Motor neuron (in vitro differentiated cells): Measurements from ENCODE around the gene LEO1. TPM values are rescaled to one million over a fixed set of nuclear protein-coding genes. Genes with fewer than 3 reads are reported as not detected.

Source experiments
- ATAC-seq, 8 experiments: fragments of 200-7000 bp; cut with Tn5 transposase; replicated peaks in 6 of 8; 2 replicates each; pipeline ENCODE4 v1.8.0; 2021; ENCODE audit warnings: mild to moderate bottlenecking in 8 of 8, moderate library complexity in 8 of 8
- H3K27ac ChIP-seq, 2 donors: fragments of 250-450 bp; sonication (Bioruptor Pico); 2 replicates each; pipeline ENCODE4 v1.9.0; 2021; ENCODE audit warnings: antibody characterized with exemption in 2 of 2, mild to moderate bottlenecking in 2 of 2, moderate library complexity in 1 of 2
- H3K4me1 ChIP-seq, 2 donors: fragments of 250-450 bp; sonication (Bioruptor Pico); replicated peaks in 1 of 2; 2 replicates each; pipeline ENCODE4 v1.6.1; 2021; ENCODE audit warnings: antibody characterized with exemption in 2 of 2, mild to moderate bottlenecking in 2 of 2, moderate library complexity in 1 of 2
- H3K4me3 ChIP-seq, 5 donors: fragments of 250-450 bp; sonication (Bioruptor Pico); 2 replicates each; pipeline ENCODE4 v1.9.0; 2021; ENCODE audit warnings: antibody characterized with exemption in 5 of 5, mild to moderate bottlenecking in 5 of 5, moderate library complexity in 4 of 5
- WGBS, 10 experiments: fragments of 450-650 bp; shearing (Covaris generic); methylation state at CpG; one replicate each; pipeline ENCODE4 v1.0.0; 2022; 5-methylcytosine and 5-hydroxymethylcytosine counted together
- in situ Hi-C, 9 experiments: fragments of 400-800 bp; cut with MboI; loops; one replicate each; pipeline ENCODE4 v1.15.0; 2021; ENCODE audit warnings: low sequenced_read_pairs in 9 of 9, low pct_unique_long_range_greater_than_20kb in 2 of 9; ENCODE audit not compliant: unreplicated experiment in 9 of 9
- total RNA-seq, 8 experiments: library from RNA; unstranded; fragments of 300-600 nt; gene quantifications; 2 replicates each; pipeline versions ENCODE4 v1.2.3 to v1.2.4, GENCODE V29; 2022

The LEO1 gene
- total RNA-seq, 8 experiments from 2014 or later = 28.6 to 40.0 (median 31.1) TPM

- no peak overlapping the region for H3K4me3 ChIP-seq
- peaks cover 0 to 3% of the 10 kb centered on the region in 2 donors for H3K4me1 ChIP-seq
- WGBS, 10 experiments = 3 to 94% (median 71%) methylated on average over 2 to 7 of the region's 7 CpGs
- H3K27ac ChIP-seq = no peak overlapping the region
- in situ Hi-C loops = loop anchor here in 1 of 9 experiments (25.0 kb wide), 1 partner anchor 155 kb away; no protein-coding TSS in a partner anchor
- ATAC-seq = peak; percentile 62 to 94 (median 82)
These were observed 10.6 kb upstream of the LEO1 start for GRCh38 chr15:51982013-51982769.

- H3K4me3 ChIP-seq = no peak overlapping the region
- H3K4me1 ChIP-seq = peaks cover 6 to 11% of the 10 kb centered on the region in 2 donors
- ATAC-seq = no peak
- WGBS, 10 experiments = 83 to 100% (median 93%) methylated on average over 1 to 4 of the region's 4 CpGs; no CpG with 5 or more reads in 4 of the 10 experiments
- H3K27ac ChIP-seq = no peak overlapping the region
- in situ Hi-C loops = no loop called here
These were observed 2.2 kb upstream of the LEO1 start for GRCh38 chr15:51973775-51974174.

GRCh38 chr15:51973220-51973619 lies 1.6 kb upstream of the LEO1 start:
- no peak for ATAC-seq
- H3K4me3 ChIP-seq = no peak overlapping the region
- no peak overlapping the region for H3K27ac ChIP-seq
- WGBS, 10 experiments = 40 to 100% (median 85%) methylated on average over 1 to 5 of the region's 5 CpGs; no CpG with 5 or more reads in 1 of the 10 experiments
- H3K4me1 ChIP-seq = peaks cover 6 to 11% of the 10 kb centered on the region in 2 donors
- in situ Hi-C loops = no loop called here

GRCh38 chr15:51971032-51971374 lies 575 bp downstream of the LEO1 start:
- in situ Hi-C loops = no loop called here
- 0 to 17% (median 2%) methylated on average over 1 to 6 of the region's 7 CpGs; no CpG with 5 or more reads in 1 of the 10 experiments for whole genome bisulfite sequencing, 10 experiments
- no peak for ATAC-seq
- Histone ChIP-seq H3K4me1 (peaks cover 6 to 11% of the 10 kb centered on the region in 2 donors), H3K4me3 (peak overlapping the region; percentile 73 to 95 (median 88)), H3K27ac (peak overlapping the region; percentile 93 to 94)

- Histone ChIP-seq H3K4me1 (peaks cover 6 to 11% of the 10 kb centered on the region in 2 donors), H3K27ac (no peak overlapping the region), H3K4me3 (peak overlapping the region; percentile 73 to 95 (median 88))
- ATAC-seq = peak in 1 of 8 experiments; percentile 2
- 25 to 100% (median 79%) methylated on average over 2 to 4 of the region's 4 CpGs; no CpG with 5 or more reads in 5 of the 10 experiments for WGBS, 10 experiments
- in situ Hi-C loops = no loop called here
These were observed 1.3 kb downstream of the LEO1 start for GRCh38 chr15:51970132-51970817.

- 6 to 100% (median 87%) methylated on average over 1 to 3 of the region's 4 CpGs; no CpG with 5 or more reads in 6 of the 10 experiments for WGBS, 10 experiments
- Histone ChIP-seq H3K4me3 (peak overlapping the region in 3 of 5 donors; percentile 87 to 95 (median 88)), H3K27ac (no peak overlapping the region), H3K4me1 (peaks cover 6 to 11% of the 10 kb centered on the region in 2 donors)
- in situ Hi-C loops = no loop called here
- ATAC-seq = peak in 1 of 8 experiments; percentile 9
These were observed 1.9 kb downstream of the LEO1 start for GRCh38 chr15:51969728-51970127.

GRCh38 chr15:51967583-51967982 lies 4.0 kb downstream of the LEO1 start:
- Histone ChIP-seq H3K27ac (no peak overlapping the region), H3K4me3 (no peak overlapping the region), H3K4me1 (peaks cover 6 to 8% of the 10 kb centered on the region in 2 donors)
- ATAC-seq = no peak
- WGBS, 10 experiments = 63 to 100% (median 86%) methylated on average over 2 to 6 of the region's 6 CpGs; no CpG with 5 or more reads in 1 of the 10 experiments
- in situ Hi-C loops = no loop called here

GRCh38 chr15:51966192-51966591 lies 5.4 kb downstream of the LEO1 start:
- Histone ChIP-seq H3K4me1 (peaks cover 6% of the 10 kb centered on the region in 2 donors), H3K4me3 (no peak overlapping the region), H3K27ac (no peak overlapping the region)
- ATAC-seq = no peak
- in situ Hi-C loops = no loop called here
- 67 to 100% (median 100%) methylated on average over 2 to 4 of the region's 4 CpGs; no CpG with 5 or more reads in 1 of the 10 experiments for WGBS, 10 experiments

- no peak for ATAC-seq
- 21 to 100% (median 80%) methylated on average over 1 to 4 of the region's 4 CpGs for WGBS, 10 experiments
- Histone ChIP-seq H3K4me1 (peaks cover 6% of the 10 kb centered on the region in 2 donors), H3K4me3 (no peak overlapping the region), H3K27ac (no peak overlapping the region)
- in situ Hi-C loops = no loop called here
These were observed 5.9 kb downstream of the LEO1 start for GRCh38 chr15:51965691-51966090.

- 80 to 100% (median 90%) methylated on average over 1 to 3 of the region's 3 CpGs; no CpG with 5 or more reads in 3 of the 10 experiments for WGBS, 10 experiments
- Histone ChIP-seq H3K27ac (no peak overlapping the region), H3K4me1 (no peaks in the 10 kb centered on the region), H3K4me3 (no peak overlapping the region)
- ATAC-seq = no peak
- in situ Hi-C loops = no loop called here
These were observed 16.1 kb downstream of the LEO1 start for GRCh38 chr15:51955504-51955903.

GRCh38 chr15:51952805-51953204 lies 18.8 kb downstream of the LEO1 start:
- in situ Hi-C loops = no loop called here
- Histone ChIP-seq H3K4me1 (no peaks in the 10 kb centered on the region), H3K27ac (no peak overlapping the region), H3K4me3 (no peak overlapping the region)
- WGBS, 10 experiments = 67 to 100% (median 93%) methylated on average over 1 to 3 of the region's 3 CpGs; no CpG with 5 or more reads in 2 of the 10 experiments
- ATAC-seq = no peak

GRCh38 chr15:51947124-51947523 lies 24.5 kb downstream of the LEO1 start:
- no peak for ATAC-seq
- Histone ChIP-seq H3K27ac (no peak overlapping the region), H3K4me1 (peaks cover 0 to 5% of the 10 kb centered on the region in 2 donors), H3K4me3 (no peak overlapping the region)
- in situ Hi-C loops = no loop called here
- WGBS, 10 experiments = 40 to 100% (median 93%) methylated on average over 1 to 2 of the region's 2 CpGs; no CpG with 5 or more reads in 3 of the 10 experiments

GRCh38 chr15:51939216-51939615 lies 32.4 kb downstream of the LEO1 start:
- H3K4me3 ChIP-seq = no peak overlapping the region
- peaks cover 0 to 5% of the 10 kb centered on the region in 2 donors for H3K4me1 ChIP-seq
- in situ Hi-C loops = no loop called here
- ATAC-seq = no peak
- no peak overlapping the region for H3K27ac ChIP-seq
